Gastroesophageal sphincter (tissue), 3 donors: Measurements from ENCODE around the gene MAGEA9.

Experiments used
- CTCF ChIP-seq, 4 experiments: fragments of 200-600 bp in 2 of 4; fragments of 450-650 bp in 2 of 4; sonication (generic) in 1 of 4; IDR thresholded peaks; one replicate each; pipeline ENCODE4 v1.5.1; 2017 to 2019; ENCODE audit warnings: antibody characterized with exemption in 4 of 4, mild to moderate bottlenecking in 2 of 4, moderate library complexity in 2 of 4
- POLR2A ChIP-seq, 2 donors: fragments of 450-650 bp; IDR thresholded peaks; one replicate each; pipeline ENCODE4 v1.6.1; 2017; ENCODE audit warnings: antibody characterized with exemption in 2 of 2, mild to moderate bottlenecking in 2 of 2, moderate library complexity in 1 of 2
- POLR2AphosphoS5 ChIP-seq: sonication (generic); formaldehyde crosslinking; IDR thresholded peaks from one replicate; pipeline ENCODE4 v1.6.1; 2017; ENCODE audit warnings: antibody characterized with exemption

- TF ChIP-seq CTCF (IDR thresholded peaks at IDR 0.05) (no peak), POLR2A (IDR thresholded peaks at IDR 0.05) (no peak), POLR2AphosphoS5 (no peak)
These were observed 36.9 kb downstream of the MAGEA9 start for GRCh38 chrX:149818652-149819051.
